Stimulated activated CD4-positive, alpha-beta T cell treated with anti-CD3 and anti-CD28 coated beads, Interleukin-4, amount 100 ng/mL, for 48 hours (primary cell): ENCODE results near the gene CYTL1.
"Not testable (repeated sequence)": the region's sequence is repeated elsewhere in the genome, so short reads cannot be mapped to it uniquely, and the experiment has no call there.

Experiments used
- DNase-seq, 2 donors: peaks; one replicate each; pipeline ENCODE4 v3.0.0-alpha.2; 2020; ENCODE audit warnings: low read depth in 2 of 2

Gene CYTL1

DNA sequence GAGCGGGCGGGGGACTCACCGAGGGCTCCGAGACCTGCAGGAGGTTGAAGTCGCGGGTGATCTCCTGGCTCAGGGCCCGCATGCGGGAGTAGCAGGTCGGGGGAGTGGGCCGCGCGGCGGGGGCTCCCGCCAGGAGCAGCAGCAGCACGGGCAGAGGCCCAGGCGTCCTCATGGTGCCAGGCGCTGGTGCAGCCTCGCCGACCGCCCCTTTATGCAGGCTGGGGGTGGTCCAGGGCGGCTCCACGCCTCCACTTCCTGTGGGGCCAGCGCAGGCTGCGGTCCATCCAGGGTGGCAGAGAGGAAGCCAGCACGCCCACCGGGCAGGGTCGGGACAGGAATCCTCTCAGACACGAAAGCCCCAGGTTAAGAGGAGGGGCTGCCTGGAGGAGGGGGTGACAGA is at the start of gene CYTL1:
Gene CYTL1, minus strand, starts transcription at position 185 of the 400 bp plus-strand sequence. Its CDS starts 13 bp downstream, at position 172.
- DNase-seq: no peak

DNA sequence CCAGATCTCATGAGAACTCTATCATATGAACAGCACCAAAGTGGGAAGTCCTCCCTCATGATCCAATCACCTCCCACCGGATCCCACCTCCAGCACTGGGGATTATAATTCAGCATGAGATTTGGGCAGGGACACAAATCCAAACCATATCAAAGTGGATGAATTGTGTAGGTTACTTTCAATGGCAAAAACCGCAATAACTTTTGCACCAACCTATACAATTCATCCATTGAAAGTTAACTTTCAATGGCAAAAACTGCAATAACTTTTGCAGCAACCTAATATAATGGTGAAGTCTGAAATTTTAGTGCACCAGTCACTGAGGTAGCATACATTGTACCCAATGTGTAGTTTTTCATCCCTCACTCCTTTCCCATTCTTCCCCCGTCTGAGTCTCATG is 48.6 kb upstream of the CYTL1 start:
- no peak for DNase-seq

- DNase-seq: not testable (repeated sequence)
Observed at GRCh38 chr4:5066968-5067367, 47.7 kb upstream of the CYTL1 start.

DNA sequence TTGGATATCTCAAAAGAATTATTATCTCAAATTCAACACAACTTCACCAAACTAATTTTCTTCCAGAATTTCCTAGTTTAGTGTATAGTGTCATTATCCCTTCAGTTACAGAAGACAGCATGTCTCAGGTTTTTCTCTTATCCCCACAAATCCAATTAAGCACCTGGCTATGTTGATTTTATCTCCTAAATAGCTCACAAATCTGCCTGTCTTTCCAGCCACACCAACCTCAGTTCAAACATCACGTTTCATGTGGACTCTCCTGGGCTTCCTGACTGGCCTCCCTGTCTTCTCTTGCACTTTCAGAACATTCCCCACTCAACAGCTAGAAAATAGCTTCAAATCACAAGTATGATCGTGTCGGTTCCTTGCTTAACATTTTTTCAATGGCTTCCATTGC is 46.8 kb upstream of the CYTL1 start:
- no peak for DNase-seq

GRCh38 chr4:5055411-5055810 is 36.2 kb upstream of the CYTL1 start:
- no peak for DNase-seq

GRCh38 chr4:5054532-5054931 is 35.3 kb upstream of the CYTL1 start:
- no peak for DNase-seq

DNA sequence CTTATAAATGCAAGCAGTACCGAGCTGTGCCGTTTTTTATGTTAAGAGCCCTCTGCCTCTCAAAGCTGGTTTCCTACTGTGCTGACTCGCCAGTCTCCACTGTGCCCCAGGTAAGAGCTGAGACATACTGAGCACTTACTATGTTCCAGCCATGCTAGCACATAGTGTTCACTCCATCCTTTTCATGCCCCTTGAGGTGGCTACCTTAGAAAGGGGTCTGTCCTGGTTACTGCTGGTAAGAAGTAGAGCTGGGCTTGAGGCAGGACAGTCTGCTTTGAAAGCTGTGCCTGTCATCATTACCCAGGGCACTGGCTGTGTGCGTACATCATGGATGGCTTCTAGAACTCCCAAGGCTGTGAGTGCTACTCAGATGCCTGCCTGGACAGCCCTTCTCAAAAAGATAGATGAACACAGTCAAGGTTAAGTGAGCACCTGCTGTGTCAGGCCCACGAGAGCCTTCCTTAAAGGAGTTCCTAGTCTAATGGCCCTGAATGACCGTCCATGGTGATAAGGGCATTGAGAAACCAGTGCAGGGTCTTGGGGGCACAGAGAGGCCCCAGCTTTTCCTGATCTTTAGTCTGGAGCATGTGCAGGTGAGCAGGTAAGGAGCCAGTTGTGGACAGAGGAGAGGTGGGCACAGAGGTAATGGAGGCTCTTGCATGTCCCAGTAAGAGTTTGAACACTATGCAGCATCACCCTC is 33.6 kb upstream of the CYTL1 start:
- DNase-seq: no peak

DNA sequence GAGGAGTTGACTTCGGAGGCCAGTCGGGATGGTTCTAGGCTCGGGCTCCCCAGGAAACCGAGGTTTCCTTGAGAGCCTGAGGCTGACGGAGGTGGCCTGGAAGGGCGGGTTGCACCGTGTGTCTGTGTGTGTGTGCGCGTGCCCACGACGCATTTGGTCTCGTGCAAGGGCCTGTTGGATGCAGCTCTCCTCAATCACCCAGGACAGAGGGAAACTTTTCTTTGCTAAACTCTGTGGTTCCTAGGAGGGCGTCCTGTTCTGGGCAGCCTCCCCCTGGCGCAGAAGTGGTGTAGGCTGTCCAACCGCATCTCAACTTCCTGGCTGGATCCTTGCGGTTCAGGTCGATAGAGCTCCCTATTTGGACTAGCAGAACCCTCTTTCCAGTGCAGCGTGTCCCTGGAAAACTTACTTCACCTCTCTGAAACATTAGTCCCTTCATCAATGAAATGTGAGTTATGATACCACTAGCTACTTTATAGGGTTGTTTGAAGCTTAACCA is 33.0 kb upstream of the CYTL1 start:
- no peak for DNase-seq

DNA sequence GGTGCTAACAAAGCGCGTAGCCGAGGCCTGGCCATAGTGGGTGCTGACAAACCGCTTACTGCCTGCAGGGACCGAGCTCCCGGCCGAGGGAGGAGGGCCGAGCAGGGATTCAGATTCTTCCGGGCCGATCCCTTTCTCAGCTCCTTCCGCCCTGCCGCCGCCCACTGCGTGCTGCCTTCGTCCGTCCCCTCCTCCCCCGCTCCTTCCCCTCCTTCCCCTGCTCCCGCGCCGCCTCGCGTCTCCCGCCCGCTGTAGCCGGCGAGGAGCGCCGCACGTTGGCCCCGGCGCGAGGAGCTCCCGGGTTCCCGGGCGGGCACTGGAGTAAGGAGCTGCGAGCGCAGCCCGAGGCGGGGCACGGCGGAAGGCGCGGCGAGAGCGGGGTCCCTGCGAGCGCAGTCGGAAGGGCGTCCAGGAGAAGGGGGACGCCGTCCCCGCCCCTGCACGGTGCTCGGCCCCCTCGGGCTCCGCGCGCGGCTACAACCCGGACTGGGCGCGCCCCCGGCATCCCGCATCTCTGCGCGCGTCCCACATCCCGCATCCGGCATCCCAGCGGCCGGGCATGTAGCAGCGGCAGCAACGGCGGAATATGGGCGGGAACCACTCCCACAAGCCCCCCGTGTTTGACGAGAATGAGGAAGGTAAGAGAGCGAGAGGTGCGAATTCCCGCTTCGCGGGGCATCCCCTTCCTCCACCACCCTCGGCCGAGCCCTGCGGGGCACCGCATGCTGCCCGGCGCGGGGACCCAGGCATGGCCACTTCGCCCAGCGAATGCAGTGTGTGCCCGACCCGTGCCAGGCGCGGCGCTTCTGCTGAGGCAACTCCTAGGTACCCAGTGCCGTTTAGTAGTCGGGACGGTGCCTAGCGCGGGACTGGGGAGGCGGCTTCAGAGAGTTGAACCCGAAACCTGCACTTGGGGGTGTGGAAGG is 32.3 kb upstream of the CYTL1 start, which contains the start of gene STK32B:
Gene STK32B, plus strand, starts transcription at position 203 of the 926 bp plus-strand sequence.
- no peak for DNase-seq

GRCh38 chr4:5050520-5051277 is 31.4 kb upstream of the CYTL1 start:
- peak; percentile 6 to 15 for DNase-seq

DNA sequence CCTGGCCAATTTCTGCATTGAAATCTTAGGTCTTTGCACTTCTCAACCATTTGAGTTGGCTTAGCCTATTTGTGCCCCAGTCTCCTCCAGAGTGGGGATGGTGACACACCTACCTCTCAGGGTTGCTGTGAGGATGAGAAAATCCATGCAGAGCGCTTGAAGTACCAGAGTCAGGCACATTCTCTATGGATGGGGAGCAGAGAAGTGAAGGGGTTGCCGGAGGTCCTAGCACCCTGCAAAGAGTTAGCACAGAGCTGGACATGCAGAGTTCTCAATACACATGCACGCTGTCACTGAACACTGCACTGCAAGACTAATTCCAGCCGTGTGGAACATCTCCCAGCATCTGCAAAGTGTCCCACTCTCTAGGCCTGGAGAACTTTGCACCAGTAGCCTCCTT is 29.5 kb upstream of the CYTL1 start:
- DNase-seq: no peak

DNA sequence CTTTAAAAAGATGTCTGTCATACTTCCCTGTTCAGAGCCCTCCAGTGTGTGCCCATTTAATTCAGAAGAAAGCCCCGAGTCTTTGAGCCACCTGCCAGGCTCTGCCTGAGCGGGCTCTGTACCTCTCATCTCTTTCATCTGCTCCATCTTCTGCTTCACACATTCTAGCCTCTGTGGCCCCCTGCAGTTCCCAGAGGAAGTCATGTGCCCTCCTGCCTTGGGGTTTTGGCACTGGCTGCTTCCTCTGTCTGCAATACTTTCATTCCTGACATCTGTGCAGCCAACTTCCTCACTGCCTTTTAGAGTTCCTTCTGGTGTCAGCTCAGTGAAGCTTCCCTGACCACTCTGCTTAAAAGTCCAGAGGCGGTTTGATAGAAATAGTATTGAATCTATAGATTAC is 25.8 kb upstream of the CYTL1 start:
- no peak for DNase-seq

GRCh38 chr4:5044341-5044740 is 25.1 kb upstream of the CYTL1 start:
- DNase-seq: no peak

DNA sequence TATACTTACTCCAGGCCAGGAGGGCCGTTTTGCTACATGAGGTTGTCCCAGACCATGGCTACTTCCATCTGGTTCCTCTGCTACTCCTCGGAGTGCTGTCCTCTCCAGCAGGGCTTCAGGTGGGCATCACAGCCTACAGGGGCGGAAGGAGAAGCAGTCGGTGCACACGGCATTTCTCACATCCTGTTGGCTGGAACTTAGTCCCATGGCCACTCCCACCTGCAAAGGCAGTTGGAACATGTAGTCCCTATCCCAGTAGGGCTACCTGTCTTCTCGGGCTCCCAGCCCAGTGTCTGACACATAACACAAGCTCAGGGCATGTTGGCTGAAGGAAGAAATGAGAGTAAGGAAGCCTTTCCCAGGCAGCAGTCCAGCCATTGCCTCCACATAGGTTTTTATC is 24.3 kb upstream of the CYTL1 start:
- DNase-seq: no peak

- DNase-seq: no peak
Observed at GRCh38 chr4:5041699-5042098, 22.4 kb upstream of the CYTL1 start.

DNA sequence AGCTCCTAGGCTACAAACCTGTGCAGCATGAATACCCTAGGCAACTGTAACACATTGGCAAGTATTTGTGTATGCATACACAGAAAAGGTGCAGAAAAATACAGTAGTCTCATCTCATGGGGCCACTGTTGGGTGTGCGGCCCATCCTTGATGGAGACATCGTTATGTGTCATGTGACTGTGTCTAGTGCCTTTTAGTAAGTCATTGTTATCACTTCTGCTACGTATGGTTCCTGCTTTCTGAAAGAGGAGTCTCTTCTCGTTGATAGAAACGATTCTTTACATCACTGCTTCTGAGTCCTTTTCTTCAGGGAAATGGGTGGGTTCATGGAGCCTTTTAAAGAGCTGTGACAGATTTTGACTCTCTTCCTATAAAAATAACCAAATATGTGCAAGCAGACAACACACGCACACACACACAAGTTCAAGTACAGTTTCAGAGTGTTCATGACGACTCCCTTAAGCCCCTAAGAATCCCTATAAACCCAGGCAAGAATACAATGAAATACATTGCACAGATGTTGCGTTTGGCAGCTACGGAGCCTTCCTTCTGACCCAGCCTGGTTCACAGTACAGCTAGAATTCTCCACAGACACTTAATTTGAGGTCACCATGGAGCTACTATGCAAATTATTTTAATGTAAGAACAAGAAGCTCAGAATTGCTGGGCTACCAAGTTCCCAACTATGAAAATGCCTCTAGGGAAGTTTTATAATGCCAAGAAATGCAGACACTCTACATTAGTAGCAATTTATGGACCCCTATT is 21.8 kb upstream of the CYTL1 start:
- no peak for DNase-seq

GRCh38 chr4:5039800-5040199 is 20.5 kb upstream of the CYTL1 start:
- DNase-seq: no peak

- no peak for DNase-seq
Observed at GRCh38 chr4:5037553-5038551, 18.6 kb upstream of the CYTL1 start.

GRCh38 chr4:5036239-5036638 is 17.0 kb upstream of the CYTL1 start:
- no peak for DNase-seq

GRCh38 chr4:5034206-5034605 is 14.9 kb upstream of the CYTL1 start:
- no peak for DNase-seq
